ENCODE measurements around the gene ZYG11B.
"Not testable (repeated sequence)": the region's sequence is repeated elsewhere in the genome, so short reads cannot be mapped to it uniquely, and the experiment has no call there.

Gene ZYG11B

DNA sequence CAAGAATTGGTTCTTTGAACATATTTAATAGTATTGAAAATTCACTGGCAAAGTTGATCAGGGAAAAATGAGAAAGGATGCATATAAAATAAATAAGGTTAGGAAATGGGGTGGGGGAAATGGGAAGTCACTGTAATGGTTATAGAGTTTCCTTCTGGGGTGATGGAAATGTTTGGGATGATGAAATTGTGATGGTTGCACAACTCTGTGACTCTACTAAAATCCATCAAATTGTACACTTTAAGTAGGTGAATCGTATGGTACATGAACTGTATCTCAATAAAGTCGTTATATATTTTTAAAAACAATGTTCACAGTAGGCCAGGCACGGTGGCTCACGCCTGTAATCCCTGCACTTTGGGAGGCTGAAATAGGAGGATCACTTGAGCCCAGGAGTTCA lies 59.9 kb downstream of the ZYG11B start:
- TF ChIP-seq POLR2A (IDR thresholded peaks at IDR 0.05; ENCODE audit: low read depth, low read length) (no peak), PAX5 (IDR thresholded peaks at IDR 0.05; ENCODE audit: insufficient read depth, low read length, severe bottlenecking) (no peak), POU2F2 (IDR thresholded peaks at IDR 0.05; ENCODE audit: low read depth, low read length) (no peak), SPI1 (IDR thresholded peaks at IDR 0.05; ENCODE audit: low read depth, low read length) (no peak), TAF1 (IDR thresholded peaks at IDR 0.05; ENCODE audit: low read depth, low read length) (no peak), POLR2AphosphoS5 (IDR thresholded peaks at IDR 0.05; ENCODE audit: low read depth, low read length) (no peak)
- no peak for DNase-seq (ENCODE audit: insufficient read length, low spot score)
- FAIRE-seq, result no peak

GRCh38 chr1:52790429-52790828 lies 64.2 kb downstream of the ZYG11B start:
- not testable (repeated sequence) for DNase-seq (ENCODE audit: insufficient read length, low spot score); FAIRE-seq

DNA sequence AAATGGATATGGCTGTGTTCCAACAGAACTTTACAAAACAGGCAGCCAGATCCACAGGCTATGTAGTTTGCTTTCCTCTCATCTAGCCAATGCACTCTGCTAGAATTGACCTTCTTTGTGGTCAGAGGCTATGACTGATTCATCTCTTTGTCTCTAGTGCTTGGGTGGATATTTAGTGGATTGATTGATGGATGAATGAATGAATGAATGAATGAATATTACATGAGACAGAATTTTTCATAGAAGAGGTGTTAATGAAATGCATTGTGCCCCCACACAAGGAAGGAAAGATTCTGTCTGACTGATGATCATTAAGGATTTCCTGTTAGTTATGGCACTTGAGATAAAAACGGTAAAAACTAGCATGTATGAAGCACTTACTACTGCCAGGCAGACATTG lies 65.8 kb downstream of the ZYG11B start:
- DNase-seq (ENCODE audit: insufficient read length, low spot score) (no peak), FAIRE-seq (no peak)
- no peak for TF ChIP-seq PAX5 (IDR thresholded peaks at IDR 0.05; ENCODE audit: insufficient read depth, low read length, severe bottlenecking)

DNA sequence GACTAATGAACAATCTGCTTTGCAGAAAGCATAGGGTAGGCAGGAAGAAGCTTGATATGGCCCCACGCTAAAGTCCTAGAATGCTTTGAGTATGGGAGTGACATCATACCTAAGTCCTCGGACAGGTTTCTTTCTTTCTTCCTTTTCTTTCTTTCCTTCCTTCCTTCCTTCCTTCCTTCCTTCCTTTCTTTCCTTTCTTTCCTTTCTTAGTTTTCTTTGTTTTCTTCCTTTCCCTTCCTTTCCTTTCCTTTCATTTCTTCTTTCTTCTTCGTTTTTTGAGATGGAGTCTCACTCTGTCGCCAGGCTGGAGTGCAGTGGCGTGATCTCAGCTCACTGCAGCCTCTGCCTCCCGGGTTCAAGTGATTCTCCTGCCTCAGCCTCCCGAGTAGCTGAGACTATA lies 67.5 kb downstream of the ZYG11B start:
- not testable (repeated sequence) for DNase-seq (ENCODE audit: insufficient read length, low spot score); FAIRE-seq

DNA sequence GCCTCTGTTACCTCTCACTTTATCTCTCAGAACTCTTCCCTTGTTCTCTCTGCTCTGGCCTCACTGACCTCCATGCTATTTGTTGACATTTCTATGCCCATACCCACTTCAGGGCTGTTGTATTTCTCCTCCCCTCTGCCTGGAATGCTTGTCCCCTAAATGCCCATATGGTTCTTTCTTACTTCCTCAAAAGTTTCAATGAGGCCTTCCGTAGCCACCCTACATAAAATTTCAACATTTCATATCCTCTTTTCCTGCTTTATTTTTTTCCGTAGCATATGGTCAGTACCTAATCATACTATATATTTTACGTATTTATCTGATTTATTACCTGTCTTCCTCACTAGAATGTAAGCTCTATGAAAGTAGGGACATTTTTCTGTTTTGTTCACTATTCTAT lies 69.2 kb downstream of the ZYG11B start:
- no peak for DNase-seq (ENCODE audit: insufficient read length, low spot score)
- no peak for FAIRE-seq
- TF ChIP-seq SPI1 (IDR thresholded peaks at IDR 0.05; ENCODE audit: low read depth, low read length), result no peak
- no peak for TF ChIP-seq POU2F2 (IDR thresholded peaks at IDR 0.05; ENCODE audit: low read depth, low read length)
- no peak for TF ChIP-seq POLR2AphosphoS5 (IDR thresholded peaks at IDR 0.05; ENCODE audit: low read depth, low read length)
- TF ChIP-seq POLR2A (IDR thresholded peaks at IDR 0.05; ENCODE audit: low read depth, low read length), result no peak

DNA sequence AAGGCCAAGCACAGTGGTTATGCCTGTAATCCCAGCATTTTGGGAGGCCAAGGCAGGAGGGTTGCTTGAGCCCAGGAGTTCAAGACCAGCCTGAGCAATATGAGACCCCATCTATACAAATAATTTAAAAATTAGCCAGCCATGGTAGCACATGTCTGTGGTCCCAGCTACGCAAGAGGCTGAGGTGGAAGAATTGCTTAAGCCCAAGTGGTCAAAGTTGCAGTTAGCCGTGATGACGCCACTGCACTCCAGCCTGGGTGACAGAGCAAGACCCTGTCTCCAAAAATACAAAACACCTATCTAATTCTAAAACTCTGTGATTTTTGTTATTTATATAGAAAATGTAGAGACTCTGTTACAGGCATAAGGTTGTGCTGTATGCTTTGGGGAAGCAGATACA lies 72.1 kb downstream of the ZYG11B start:
- TF ChIP-seq POLR2A (IDR thresholded peaks at IDR 0.05; ENCODE audit: low read depth, low read length), result no peak
- no peak for TF ChIP-seq TAF1 (IDR thresholded peaks at IDR 0.05; ENCODE audit: low read depth, low read length)
- TF ChIP-seq PAX5 (IDR thresholded peaks at IDR 0.05; ENCODE audit: insufficient read depth, low read length, severe bottlenecking), result no peak
- no peak for TF ChIP-seq SPI1 (IDR thresholded peaks at IDR 0.05; ENCODE audit: low read depth, low read length)
- TF ChIP-seq POU2F2 (IDR thresholded peaks at IDR 0.05; ENCODE audit: low read depth, low read length), result no peak
- no peak for TF ChIP-seq POLR2AphosphoS5 (IDR thresholded peaks at IDR 0.05; ENCODE audit: low read depth, low read length)
- DNase-seq (ENCODE audit: insufficient read length, low spot score), result no peak
- FAIRE-seq, result no peak

DNA sequence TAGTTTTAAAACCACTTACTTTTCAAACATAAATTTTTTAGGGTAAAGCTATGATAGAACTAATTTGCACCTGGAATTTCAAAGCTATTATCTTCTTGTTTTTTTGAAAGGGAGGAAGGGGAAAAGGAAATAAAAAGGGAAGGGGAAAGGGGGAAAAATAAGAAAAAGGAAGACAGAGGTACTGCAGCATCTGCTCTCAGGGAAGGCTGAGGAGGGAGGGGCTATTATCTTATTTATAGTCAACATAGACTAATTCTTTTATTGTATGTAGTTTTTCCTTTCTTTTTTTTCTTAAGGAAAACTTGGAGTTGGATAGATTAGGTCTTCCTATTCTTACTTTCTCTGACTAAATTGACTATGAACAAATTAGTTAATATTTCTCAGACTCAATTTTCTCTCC lies 74.8 kb downstream of the ZYG11B start:
- TF ChIP-seq POLR2AphosphoS5 (IDR thresholded peaks at IDR 0.05; ENCODE audit: low read depth, low read length) (no peak), SPI1 (IDR thresholded peaks at IDR 0.05; ENCODE audit: low read depth, low read length) (no peak), POU2F2 (IDR thresholded peaks at IDR 0.05; ENCODE audit: low read depth, low read length) (no peak), TAF1 (IDR thresholded peaks at IDR 0.05; ENCODE audit: low read depth, low read length) (no peak), POLR2A (IDR thresholded peaks at IDR 0.05; ENCODE audit: low read depth, low read length) (no peak), PAX5 (IDR thresholded peaks at IDR 0.05; ENCODE audit: insufficient read depth, low read length, severe bottlenecking) (no peak)
- FAIRE-seq (no peak), DNase-seq (ENCODE audit: insufficient read length, low spot score) (no peak)

- FAIRE-seq; DNase-seq (ENCODE audit: insufficient read length, low spot score): not testable (repeated sequence)
Observed at GRCh38 chr1:52804083-52804482, 77.8 kb downstream of the ZYG11B start.

- TF ChIP-seq SPI1 (IDR thresholded peaks at IDR 0.05; ENCODE audit: low read depth, low read length) (no peak), POLR2A (IDR thresholded peaks at IDR 0.05; ENCODE audit: low read depth, low read length) (no peak), POU2F2 (IDR thresholded peaks at IDR 0.05; ENCODE audit: low read depth, low read length) (no peak), TAF1 (IDR thresholded peaks at IDR 0.05; ENCODE audit: low read depth, low read length) (no peak), POLR2AphosphoS5 (IDR thresholded peaks at IDR 0.05; ENCODE audit: low read depth, low read length) (no peak), PAX5 (IDR thresholded peaks at IDR 0.05; ENCODE audit: insufficient read depth, low read length, severe bottlenecking) (no peak)
- DNase-seq (ENCODE audit: insufficient read length, low spot score) (no peak), FAIRE-seq (no peak)
Observed at GRCh38 chr1:52814465-52814864, 88.2 kb downstream of the ZYG11B start.

DNA sequence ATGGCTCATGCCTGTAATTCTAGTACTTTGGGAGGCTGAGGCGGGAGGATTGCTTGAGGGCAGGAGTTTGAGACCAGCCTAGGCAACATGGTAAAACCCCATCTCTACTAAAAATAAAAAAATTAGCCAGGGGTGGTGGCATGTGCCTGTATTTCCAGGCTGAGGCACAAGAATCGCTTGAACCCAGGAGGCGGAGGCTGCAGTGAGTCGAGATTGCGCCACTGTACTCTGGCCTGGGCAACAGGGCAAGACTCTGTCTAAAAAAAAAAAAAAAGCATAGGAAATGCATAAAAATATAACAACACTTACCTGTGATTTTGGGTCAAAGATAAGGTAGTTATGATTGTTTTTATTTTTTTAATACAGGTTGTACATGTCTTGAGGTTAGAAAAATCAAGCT lies 94.6 kb downstream of the ZYG11B start:
- FAIRE-seq; DNase-seq (ENCODE audit: insufficient read length, low spot score): not testable (repeated sequence)

DNA sequence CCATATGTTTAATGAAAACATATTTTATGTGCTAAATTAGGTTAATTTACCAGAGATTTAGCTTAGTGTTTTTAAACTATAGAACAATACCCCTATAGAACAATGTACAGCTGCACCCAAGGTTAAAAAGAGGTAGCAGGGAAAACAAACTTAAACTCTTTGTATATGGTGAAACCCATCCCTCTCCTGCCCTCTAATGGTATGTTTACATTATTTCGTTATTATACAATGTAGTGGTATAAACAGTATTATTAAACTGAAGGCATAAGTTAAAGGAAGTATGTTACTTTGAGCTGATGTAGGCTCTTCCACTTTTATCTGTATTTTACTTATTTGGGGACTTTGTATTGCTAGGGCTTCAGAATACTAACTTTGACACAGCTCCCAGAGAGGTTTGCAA lies 99.6 kb downstream of the ZYG11B start:
- TF ChIP-seq POLR2A (IDR thresholded peaks at IDR 0.05; ENCODE audit: low read depth, low read length) (no peak), TAF1 (IDR thresholded peaks at IDR 0.05; ENCODE audit: low read depth, low read length) (no peak), POLR2AphosphoS5 (IDR thresholded peaks at IDR 0.05; ENCODE audit: low read depth, low read length) (no peak), SPI1 (IDR thresholded peaks at IDR 0.05; ENCODE audit: low read depth, low read length) (no peak), PAX5 (IDR thresholded peaks at IDR 0.05; ENCODE audit: insufficient read depth, low read length, severe bottlenecking) (no peak)

DNA sequence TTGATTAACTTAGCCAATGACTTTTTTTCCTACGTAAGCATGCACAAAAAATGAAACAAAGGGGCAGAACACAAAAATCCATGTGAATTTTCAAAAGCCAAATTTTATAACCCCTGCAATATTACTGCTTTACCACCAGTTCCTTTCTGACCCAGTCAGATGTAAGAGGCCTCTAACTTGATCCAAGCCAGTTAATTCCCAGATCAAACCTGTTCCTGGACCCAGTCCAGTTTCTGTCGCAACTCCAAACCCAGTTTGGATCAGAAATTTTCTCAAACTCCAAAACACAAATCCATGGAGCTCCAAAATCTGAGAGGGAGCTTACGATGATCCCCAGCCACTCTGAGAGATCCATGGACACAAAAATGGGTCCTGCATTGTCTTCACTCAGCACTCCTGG lies 108.5 kb downstream of the ZYG11B start:
- DNase-seq (ENCODE audit: insufficient read length, low spot score) (no peak), FAIRE-seq (no peak)
- TF ChIP-seq POLR2AphosphoS5 (IDR thresholded peaks at IDR 0.05; ENCODE audit: low read depth, low read length) (no peak), SPI1 (IDR thresholded peaks at IDR 0.05; ENCODE audit: low read depth, low read length) (no peak), TAF1 (IDR thresholded peaks at IDR 0.05; ENCODE audit: low read depth, low read length) (no peak), POU2F2 (IDR thresholded peaks at IDR 0.05; ENCODE audit: low read depth, low read length) (no peak), PAX5 (IDR thresholded peaks at IDR 0.05; ENCODE audit: insufficient read depth, low read length, severe bottlenecking) (no peak), POLR2A (IDR thresholded peaks at IDR 0.05; ENCODE audit: low read depth, low read length) (no peak)

More for the DNA sequence above, 99.6 kb downstream of the ZYG11B start:
- DNase-seq (ENCODE audit: insufficient read length, low spot score) (no peak), FAIRE-seq (no peak)
